ENCODE data around the gene BCAS3.

GRCh38 chr17:60740584-60740983, 62.9 kb downstream of the BCAS3 start:
- TF ChIP-seq CTCF (IDR thresholded peaks at IDR 0.05; ENCODE audit: low read length) (no peak), EZH2 (IDR thresholded peaks at IDR 0.05; ENCODE audit: borderline replicate concordance, low read length) (no peak)

All from OCI-LY1 (cell line).